SKM-1 treated with dmso at 0.1 percent for 144 hours (cell line): ENCODE data around the gene RAET1E.
"Not testable (repeated sequence)": the region's sequence is repeated elsewhere in the genome, so short reads cannot be mapped to it uniquely, and the experiment has no call there.

Experiments
- DNase-seq: peaks from one replicate; lab custom pipeline; 2025; ENCODE audit not compliant: unreplicated experiment; lab: John Stamatoyannopoulos, UW

The RAET1E gene

GRCh38 chr6:149910721-149911151, 12.8 kb upstream of the RAET1E start:
- DNase-seq = no peak

- no peak for DNase-seq
Measured at GRCh38 chr6:149909701-149910470, 12.0 kb upstream of the RAET1E start.

- not testable (repeated sequence) for DNase-seq
Measured at GRCh38 chr6:149908480-149908879, 10.6 kb upstream of the RAET1E start.

- no peak for DNase-seq
Measured at GRCh38 chr6:149907317-149907716, 9.4 kb upstream of the RAET1E start.

GRCh38 chr6:149906405-149906804, 8.5 kb upstream of the RAET1E start:
- no peak for DNase-seq

GRCh38 chr6:149905911-149906371, 8.0 kb upstream of the RAET1E start:
- DNase-seq = no peak

GRCh38 chr6:149905371-149905910, 7.5 kb upstream of the RAET1E start:
- no peak for DNase-seq

- DNase-seq = no peak
Measured at GRCh38 chr6:149904661-149905370, 6.9 kb upstream of the RAET1E start.

- no peak for DNase-seq
Measured at GRCh38 chr6:149903938-149904611, 6.2 kb upstream of the RAET1E start.

- no peak for DNase-seq
Measured at GRCh38 chr6:149901444-149902140, 3.7 kb upstream of the RAET1E start.

- DNase-seq = no peak
Measured at GRCh38 chr6:149900620-149901443, 2.9 kb upstream of the RAET1E start.

- no peak for DNase-seq
Measured at GRCh38 chr6:149899926-149900619, 2.2 kb upstream of the RAET1E start.

GRCh38 chr6:149899486-149899885, 1.6 kb upstream of the RAET1E start:
- DNase-seq = no peak

- DNase-seq = no peak
Measured at GRCh38 chr6:149898966-149899365, 1.1 kb upstream of the RAET1E start.

GRCh38 chr6:149897015-149897697, 757 bp downstream of the RAET1E start:
- DNase-seq = no peak

- no peak for DNase-seq
Measured at GRCh38 chr6:149896491-149896890, 1.4 kb downstream of the RAET1E start.

GRCh38 chr6:149895833-149896271, 2.1 kb downstream of the RAET1E start:
- DNase-seq = no peak

GRCh38 chr6:149895048-149895590, 2.8 kb downstream of the RAET1E start:
- DNase-seq = no peak
